ENCODE measurements around the gene HPGD.
"Not testable (repeated sequence)": the region's sequence is repeated elsewhere in the genome, so short reads cannot be mapped to it uniquely, and the experiment has no call there.

Gene HPGD

GRCh38 chr4:174523025-174523693 lies 871 bp upstream of the HPGD start:
- no peak for DNase-seq

- DNase-seq = no peak
Measured at GRCh38 chr4:174521800-174522182, 497 bp downstream of the HPGD start.

- no peak for DNase-seq
Measured at GRCh38 chr4:174520660-174521059, 1.6 kb downstream of the HPGD start.

GRCh38 chr4:174517502-174518445 lies 4.5 kb downstream of the HPGD start:
- DNase-seq = no peak

- no peak for DNase-seq
Measured at GRCh38 chr4:174516794-174517193, 5.5 kb downstream of the HPGD start.

GRCh38 chr4:174516345-174516744 lies 5.9 kb downstream of the HPGD start:
- DNase-seq = no peak

- DNase-seq = no peak
Measured at GRCh38 chr4:174512745-174513144, 9.5 kb downstream of the HPGD start.

- no peak for DNase-seq
Measured at GRCh38 chr4:174505892-174506291, 16.4 kb downstream of the HPGD start.

GRCh38 chr4:174505007-174505406 lies 17.3 kb downstream of the HPGD start:
- no peak for DNase-seq

GRCh38 chr4:174503079-174503715 lies 19.1 kb downstream of the HPGD start:
- DNase-seq = no peak

- no peak for DNase-seq
Measured at GRCh38 chr4:174496631-174497432, 25.5 kb downstream of the HPGD start.

- no peak for DNase-seq
Measured at GRCh38 chr4:174495626-174496025, 26.7 kb downstream of the HPGD start.

- DNase-seq = no peak
Measured at GRCh38 chr4:174494726-174495125, 27.6 kb downstream of the HPGD start.

GRCh38 chr4:174494146-174494545 lies 28.1 kb downstream of the HPGD start:
- DNase-seq = no peak

GRCh38 chr4:174490451-174490961 lies 31.8 kb downstream of the HPGD start:
- DNase-seq = no peak

- DNase-seq = not testable (repeated sequence)
Measured at GRCh38 chr4:174488368-174488767, 33.9 kb downstream of the HPGD start.

- no peak for DNase-seq
Measured at GRCh38 chr4:174485025-174485424, 37.3 kb downstream of the HPGD start.

- DNase-seq = no peak
Measured at GRCh38 chr4:174483792-174484191, 38.5 kb downstream of the HPGD start.

GRCh38 chr4:174479140-174479539 lies 43.1 kb downstream of the HPGD start:
- no peak for DNase-seq

GRCh38 chr4:174475528-174475927 lies 46.8 kb downstream of the HPGD start:
- no peak for DNase-seq

GRCh38 chr4:174474457-174475075 lies 47.7 kb downstream of the HPGD start:
- DNase-seq = no peak

GRCh38 chr4:174467107-174467506 lies 55.2 kb downstream of the HPGD start:
- no peak for DNase-seq
